NCI-H1092 treated with DMSO at 0.1 percent for 48 hours (cell line): ENCODE results near the gene TUBB8B.
"Not testable (repeated sequence)": the region's sequence is repeated elsewhere in the genome, so short reads cannot be mapped to it uniquely, and the experiment has no call there.

Source experiments
- DNase-seq: peaks from one replicate; lab custom pipeline; 2025; lab: John Stamatoyannopoulos, UW

TUBB8B gene

DNA sequence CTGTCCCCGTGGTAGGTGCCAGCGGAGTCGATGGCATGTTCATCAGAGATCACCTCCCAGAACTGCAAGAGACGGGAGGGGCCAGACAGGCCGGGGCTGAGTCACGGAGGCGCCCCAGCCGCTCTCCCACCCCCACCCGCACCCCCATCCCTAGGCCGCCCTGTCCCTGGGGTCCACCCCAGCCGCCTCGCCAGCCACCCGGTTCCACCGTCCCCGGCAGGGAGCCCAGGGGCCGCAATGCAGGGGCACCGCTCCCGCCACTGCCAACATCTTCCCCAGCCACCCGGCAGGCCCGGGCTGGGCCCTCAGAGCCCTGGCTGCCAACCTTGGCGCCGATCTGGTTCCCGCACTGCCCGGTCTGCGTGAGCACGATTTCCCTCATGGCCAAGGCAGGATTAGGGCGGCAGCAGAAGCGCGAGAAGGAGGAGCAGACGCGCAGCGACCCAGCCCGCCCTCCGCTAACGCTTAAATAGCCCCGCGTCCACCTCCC, at the start of gene TUBB8B:
TUBB8B (minus strand) TSS at position 440 of the 490 bp plus-strand sequence; CDS start at position 382, 58 bp downstream.
- DNase-seq: not testable (repeated sequence)

DNA sequence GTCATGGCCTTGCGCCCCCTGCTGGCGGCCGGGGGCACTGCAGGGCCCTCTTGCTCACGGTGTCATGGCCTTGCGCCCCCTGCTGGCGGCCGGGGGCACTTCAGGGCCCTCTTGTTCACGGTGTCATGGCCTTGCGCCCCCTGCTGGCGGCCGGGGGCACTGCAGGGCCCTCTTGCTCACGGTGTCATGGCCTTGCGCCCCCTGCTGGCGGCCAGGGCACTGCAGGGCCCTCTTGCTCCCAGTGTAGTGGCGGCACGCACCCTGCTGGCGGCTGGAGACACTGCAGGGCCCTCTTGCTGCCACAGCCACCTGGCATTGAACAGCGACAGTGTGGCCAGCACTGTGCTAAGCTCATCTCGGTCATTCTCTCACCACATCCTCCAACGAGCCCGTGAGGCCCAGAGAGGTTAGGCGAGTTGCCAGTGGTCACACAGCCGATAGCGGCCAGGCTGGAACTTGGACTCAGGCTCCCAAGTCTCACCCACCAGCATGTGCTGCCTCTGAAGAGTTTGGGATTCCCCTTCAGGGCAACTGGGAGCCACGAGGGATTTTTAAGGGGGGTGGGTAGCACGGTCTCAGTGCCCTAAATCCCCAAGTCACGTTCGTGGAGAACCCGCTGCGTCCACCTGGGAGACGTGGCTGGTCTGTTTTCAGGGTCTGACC, 48.0 kb upstream of the TUBB8B start:
- not testable (repeated sequence) for DNase-seq

DNA sequence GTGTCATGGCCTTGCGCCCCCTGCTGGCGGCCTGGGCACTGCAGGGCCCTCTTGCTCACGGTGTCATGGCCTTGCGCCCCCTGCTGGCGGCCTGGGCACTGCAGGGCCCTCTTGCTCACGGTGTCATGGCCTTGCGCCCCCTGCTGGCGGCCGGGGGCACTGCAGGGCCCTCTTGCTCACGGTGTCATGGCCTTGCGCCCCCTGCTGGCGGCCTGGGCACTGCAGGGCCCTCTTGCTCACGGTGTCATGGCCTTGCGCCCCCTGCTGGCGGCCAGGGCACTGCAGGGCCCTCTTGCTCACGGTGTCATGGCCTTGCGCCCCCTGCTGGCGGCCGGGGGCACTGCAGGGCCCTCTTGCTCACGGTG, 47.3 kb upstream of the TUBB8B start:
- DNase-seq: not testable (repeated sequence)

DNA sequence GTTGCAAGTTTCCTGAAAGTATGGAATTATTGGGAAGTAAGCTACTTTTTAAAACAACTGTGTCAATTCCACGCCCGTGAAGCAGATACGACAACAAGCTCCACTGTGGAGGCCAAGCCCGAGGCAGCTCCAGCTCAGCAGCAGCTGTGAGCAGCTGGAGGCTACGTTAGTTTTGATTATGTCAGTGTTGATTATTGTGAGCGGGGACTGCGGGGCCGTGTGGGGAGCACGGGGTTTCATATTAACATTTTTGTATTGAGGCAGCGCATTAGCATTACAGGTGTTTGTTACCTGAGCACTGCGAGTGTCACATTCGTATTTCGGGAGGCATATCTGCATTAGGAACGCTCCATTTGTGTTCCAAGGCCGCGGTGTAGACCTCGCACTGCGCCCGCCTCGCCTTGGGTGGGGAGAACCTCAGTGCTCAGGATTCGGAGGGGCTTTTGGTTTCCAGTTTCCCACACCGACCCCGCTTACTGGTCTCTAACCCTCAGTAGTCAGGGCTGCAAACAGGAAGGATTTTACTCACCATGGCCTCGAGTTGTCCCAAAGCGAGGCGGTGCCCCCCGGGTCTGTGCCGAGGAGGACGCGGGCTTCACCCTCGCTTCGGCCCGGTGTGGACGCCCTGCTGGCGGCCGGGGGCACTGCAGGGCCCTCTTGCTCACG, 46.8 kb upstream of the TUBB8B start:
- not testable (repeated sequence) for DNase-seq

DNA sequence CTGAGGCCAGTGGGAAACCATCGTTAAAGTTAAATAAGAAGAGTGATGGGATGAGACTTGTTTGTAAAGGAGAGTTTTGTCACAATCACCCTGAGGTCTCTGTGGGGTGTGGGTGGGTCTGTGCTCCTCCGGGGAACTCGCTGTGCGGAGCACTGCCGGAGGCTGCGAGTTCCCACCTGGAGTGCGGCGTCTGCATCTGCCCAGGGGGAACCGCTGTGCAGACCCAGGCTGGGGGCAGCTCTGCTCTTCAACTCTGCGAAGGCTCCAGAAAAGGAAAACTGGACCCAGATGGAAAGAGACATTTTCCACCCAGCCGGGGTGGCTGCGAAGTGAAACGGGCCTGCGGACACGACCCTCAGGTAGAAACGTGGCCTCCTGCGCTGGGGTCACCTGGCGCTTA, 46.2 kb upstream of the TUBB8B start:
- not testable (repeated sequence) for DNase-seq

DNA sequence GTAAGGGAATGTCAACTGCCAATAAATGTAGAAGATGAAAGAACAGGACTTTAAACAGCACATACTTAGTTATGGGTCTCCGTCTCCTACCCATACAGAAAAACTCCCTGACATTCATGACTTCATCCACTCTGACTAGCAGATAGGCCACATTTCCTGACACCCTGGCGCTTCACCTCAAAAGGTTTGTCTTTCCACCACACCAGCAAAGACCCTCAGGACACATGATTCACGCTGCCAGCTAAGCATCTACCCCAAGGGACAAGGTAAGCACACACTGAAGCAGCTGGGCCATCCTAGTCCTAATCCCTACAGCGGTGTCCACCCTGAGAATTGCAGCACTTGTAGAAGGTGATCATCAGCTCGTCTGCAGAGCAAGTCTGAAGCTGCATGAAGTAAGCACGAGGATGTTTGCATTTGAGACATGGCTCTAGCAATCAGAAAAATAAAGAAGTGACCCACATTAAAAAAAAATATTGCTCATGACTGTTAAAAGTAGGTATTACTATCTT, 44.5 kb upstream of the TUBB8B start:
- DNase-seq: not testable (repeated sequence)

DNA sequence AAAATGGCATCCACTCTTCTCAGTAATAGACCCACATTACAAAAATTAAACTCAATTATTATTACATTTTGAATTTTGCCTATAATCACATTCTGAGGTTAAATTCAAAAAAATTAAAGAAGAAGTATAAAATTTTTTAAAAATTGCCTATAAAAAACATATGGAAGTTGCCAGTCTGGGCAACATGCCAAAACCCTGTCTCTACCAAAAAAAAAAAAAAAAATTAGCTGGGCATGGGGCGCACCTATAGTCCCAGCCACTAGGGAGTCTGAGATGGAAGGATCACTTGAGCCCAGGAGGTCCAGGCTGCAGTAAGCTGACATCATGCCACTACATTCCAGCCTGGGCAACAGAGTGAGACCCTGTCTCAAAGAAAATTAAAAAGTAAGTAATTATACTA, 42.1 kb upstream of the TUBB8B start:
- DNase-seq: not testable (repeated sequence)

DNA sequence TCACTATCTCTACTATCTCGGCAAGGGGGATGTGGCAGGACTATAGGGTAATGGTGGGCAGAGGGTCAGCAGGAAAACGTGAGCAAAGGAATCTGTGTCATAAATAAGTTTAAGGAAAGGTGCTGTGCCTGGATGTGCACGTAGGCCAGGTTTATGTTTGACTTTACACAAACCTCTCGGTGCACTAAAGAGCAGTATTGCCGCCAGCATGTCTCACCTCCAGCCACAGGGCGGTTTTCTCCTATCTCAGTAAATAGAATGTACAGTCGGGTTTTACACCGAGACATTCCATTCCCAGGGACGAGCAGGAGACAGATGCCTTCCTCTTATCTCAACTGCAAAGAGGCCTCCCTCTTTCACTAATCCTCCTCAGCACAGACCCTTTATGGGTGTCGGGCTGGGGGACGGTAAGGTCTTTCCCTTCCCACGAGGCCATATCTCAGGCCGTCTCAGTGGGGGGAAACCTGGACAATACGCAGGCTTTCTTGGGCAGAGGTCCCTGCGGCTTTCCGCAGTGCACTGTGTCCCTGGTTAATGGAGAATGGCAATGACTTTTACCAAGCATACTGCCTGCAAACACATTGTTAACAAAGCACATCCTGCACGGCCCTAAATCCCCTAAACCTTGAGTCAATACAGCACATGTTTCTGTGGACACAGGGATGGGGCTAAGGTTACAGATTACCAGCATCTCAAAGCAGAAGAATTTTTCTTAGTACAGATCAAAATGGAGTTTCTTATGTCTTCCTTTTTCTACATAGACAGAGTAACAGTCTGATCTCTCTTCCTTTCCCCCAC, 41.2 kb upstream of the TUBB8B start:
- DNase-seq: not testable (repeated sequence)

DNA sequence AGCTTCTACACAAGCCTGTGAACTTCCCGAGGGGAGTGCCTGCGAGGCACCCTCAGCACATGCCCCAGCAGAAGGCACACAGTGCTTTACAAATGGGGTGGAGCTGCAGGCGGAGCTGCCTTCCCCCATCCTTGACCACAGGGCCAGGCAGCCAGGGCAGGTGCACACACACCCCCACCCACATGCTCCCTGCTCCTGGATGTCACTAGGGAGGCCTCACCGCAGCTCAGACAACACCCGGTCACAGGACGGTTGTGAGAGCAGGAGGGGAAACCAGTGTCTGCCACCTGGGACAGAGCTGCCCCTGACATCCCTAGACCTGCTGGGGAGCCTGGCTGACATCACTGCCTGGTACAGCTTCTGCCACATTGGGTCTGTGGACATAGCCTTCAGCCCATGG, 39.7 kb upstream of the TUBB8B start:
- DNase-seq: not testable (repeated sequence)

DNA sequence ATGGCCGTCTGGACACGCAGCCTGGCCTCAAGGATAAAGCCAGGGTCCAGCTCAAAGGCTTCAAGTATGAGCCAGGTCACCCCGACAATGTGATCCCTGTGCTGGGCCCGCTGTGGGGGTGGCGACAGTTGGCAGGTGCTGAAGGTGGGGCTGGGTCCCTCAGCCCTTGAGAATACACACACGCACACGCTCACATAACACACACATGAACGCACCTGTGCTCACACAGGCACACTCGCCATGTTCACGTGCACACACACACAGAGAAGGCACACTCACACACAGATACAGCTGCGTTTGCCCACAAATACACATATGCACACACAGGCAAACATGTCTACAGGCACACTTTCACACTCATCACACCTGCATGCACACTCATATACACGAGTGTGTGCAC, 35.4 kb upstream of the TUBB8B start:
- DNase-seq: not testable (repeated sequence)

DNA sequence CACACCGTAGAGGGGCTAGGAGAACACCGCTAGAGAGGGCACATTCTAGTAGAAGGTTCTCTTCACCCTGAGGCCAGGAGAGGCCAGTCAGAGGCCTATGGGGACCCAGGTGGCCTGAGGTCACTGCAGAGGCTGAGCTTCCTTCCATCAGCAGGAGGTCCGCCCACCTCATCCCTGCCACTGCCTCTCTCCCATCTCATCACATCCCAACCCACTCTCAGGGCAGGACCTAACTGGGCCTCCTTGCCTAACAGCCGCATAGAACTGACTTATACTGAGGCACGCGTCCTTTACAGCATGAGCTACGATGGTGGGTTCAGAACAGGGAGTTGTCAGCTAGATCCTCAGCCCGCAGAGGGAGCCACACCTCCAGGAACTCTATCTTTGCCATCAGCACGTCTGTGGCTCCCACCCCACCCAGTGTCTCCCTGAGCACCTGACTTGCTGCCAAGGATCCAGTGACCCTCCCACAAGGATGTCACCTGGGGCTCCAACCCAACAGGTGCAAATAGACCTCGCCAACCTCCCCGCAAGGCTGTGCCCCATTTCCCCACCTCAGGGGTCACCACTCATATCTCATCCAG, 33.3 kb upstream of the TUBB8B start:
- DNase-seq: peak; percentile 1

DNA sequence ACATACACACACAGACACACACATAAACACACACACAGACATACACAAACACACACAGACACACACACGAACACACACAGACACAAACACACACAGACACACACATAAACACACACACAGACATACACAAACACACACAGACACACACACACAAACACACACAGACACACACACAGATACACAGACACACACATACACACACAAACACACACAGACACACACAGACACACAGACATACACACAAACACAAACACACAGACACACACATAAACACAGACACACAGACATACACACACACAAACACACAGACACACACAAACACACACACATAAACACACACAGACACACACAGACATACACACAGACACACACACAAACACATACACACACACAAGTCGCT, 31.5 kb upstream of the TUBB8B start:
- not testable (repeated sequence) for DNase-seq

DNA sequence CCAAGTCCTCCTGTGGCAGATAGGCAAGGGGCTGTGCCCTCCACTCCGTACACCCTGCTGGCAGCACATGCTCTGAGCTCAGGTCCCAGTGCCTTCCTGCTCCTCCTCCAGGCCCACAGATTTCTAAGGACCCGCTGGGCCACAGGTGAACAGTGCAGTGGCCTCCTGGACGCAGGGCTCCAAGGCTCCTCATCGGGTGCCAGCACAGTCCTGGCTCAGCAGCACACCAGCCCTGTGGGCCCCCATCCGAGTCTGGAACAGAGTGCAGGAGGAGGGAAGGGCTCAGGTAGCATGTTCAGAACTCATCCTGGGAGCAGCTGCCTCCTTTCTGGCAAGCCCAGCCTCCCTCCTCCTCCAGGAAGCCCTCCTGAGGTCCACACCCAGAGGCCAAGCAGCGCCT, 30.8 kb upstream of the TUBB8B start:
- DNase-seq: not testable (repeated sequence)

DNA sequence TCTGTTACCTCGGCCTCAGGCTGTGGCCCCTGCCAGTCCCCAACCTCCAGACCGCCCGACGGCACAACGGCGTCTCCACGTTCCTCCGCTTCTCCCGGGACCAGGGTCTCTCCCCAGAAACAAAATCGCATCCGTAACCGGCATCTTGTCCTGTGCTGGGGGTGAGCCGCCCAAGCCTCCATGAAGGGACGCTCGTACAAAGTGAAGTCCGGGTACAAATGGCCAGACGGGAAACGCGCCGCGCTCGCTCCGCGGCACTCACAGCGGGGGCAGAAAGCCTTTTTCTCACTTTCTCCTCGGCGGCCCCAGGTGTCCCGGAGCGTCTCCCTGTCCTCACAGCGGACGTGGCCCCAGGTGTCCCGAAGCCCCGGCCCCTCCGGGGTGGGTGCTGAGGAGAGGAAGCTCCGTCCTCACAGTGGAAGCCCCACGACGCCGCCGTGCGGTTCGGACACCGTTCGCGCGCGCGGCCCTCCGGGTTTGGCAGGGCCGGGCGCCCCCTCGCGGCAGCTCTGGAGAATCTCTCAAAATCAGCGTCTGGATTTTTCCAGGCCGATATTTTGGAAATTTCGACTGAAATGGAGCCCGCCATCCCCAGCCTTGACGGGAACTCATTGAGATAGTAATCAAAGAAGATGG, 26.2 kb upstream of the TUBB8B start:
- not testable (repeated sequence) for DNase-seq

DNA sequence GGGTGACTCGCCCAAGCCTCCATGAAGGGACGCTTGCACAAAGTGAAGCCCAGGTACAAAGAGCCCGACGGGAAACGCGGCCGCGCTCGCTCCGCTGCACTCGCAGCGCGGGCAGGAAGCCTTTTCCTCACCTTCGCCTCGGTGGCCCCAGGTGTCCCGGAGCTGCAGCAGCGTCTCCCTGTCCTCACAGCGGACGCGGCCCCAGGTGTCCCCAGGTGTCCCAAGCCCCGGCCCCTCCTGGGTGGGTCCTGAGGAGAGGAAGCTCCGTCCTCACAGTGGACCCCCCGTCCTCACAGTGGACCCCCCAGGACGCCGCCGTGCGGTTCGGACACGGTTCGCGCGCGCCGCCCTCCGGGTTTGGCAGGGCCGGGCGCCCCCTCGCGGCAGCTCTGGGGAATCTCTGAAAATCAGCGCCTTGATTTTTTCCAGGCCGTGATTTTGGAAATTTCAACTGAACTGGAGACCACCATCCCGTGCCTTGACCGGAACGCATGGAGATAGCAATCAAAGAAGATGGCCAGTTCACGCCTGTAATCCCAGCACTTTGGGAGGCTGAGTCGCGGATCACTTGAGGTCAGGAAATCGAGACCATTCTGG, 23.9 kb upstream of the TUBB8B start:
- DNase-seq: not testable (repeated sequence)

DNA sequence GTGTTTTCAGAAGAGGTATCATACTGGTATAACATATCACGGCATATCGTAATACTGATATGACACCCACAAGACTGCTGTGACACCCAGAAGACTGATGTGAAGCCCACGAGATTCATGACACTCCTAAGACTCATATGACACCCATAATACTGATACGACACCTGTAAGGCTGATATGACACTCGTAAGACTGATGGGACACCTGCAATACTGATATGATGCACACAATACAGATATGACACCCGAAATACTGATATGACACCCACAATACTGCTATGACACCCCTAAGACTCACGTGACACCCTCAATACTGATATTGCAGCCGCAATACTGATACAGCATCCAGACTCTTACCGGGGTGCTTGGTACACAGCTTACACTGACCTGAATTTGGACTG, 18.3 kb upstream of the TUBB8B start:
- not testable (repeated sequence) for DNase-seq

DNA sequence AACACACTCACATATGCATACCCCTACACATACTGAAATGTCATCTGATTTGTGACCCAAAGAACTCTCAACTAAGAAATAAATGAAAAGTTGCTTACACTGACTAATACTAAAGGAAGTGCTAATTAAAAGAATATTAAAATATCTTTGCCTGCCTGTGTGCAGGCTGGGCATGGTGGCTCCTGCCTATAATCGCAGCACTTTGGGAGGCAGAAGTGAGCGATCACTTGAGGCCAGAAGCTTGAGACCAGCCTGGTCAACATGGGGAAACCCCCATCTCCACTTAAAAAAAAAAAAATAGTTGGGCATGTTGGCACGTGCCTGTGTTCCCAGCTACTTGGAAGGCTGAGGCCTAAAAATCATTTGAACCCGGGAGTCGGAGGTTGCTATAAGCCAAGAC, 14.9 kb upstream of the TUBB8B start:
- DNase-seq: not testable (repeated sequence)

DNA sequence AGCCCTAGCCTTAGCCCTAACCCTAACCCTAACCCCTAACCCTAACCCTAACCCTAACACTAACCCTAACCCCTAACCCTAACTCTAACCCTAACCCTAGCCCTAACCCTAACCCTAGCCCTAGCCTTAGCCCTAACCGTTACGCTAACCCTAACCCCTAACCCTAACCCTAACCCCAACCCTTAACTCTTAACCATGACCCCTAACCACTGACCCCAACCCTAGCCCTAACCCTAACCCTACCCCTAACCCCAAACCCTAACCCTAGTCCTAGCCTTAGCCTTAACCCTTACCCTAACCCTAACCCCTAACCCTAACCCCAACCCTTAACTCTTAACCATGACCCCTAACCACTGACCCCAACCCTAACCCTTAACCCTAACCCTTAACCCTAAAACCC, 14.2 kb upstream of the TUBB8B start:
- not testable (repeated sequence) for DNase-seq

DNA sequence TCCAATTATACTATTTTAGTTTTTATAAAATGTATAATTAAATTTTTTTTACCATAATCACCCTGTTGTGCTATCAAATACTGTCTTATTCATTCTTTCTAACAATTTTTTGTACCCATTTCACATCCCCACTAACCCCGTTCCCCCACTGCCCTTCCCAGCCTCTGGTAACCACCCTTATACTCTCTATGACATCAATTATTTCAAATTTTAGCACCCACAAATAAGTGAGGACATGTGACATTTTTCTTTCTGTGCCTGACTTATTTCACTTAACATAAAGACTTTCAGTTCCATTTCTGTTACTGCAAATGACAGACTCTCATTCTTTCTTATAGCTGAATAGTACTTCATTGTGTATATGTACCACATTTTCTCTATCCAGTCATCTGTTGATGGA, 5.0 kb upstream of the TUBB8B start:
- not testable (repeated sequence) for DNase-seq

DNA sequence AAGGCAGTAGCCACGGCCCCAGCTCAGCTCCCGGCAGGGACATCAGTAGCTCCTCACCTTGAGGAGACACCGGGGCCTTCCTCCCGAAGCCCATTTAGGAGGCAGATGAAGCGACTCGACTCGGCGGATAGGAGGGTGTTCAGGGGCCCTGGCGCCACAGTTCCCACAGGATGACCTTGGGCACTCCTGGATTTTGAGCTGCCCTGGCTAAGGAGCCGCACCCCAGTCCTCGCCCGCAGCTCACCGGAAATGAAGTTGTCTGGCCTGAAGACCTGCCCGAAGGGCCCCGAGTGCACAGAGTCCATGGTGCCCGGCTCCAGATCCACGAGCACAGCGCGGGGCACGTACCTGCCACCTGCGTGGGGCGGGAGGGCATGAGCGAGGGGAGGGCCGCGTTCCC, 719 bp downstream of the TUBB8B start:
- DNase-seq: not testable (repeated sequence)

DNA sequence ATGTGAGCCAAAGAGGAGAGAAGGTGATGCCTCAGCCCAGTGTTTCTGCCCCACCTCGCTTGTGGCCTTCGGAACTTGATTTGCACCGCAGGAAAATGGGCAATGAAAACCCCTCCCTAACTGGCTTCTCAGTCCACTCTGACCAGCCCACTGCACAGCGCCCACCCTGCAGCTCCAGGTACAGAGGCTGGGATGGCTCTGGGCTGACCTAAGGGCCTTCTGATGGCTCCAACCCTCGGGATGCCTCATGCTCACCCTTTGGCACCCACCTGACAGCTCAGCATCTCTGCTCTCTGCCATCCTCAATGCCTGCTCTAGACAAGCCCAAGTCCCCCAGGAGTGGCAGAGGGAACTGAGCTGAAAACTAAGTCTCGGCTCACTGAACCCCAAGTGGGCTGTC, 36.2 kb downstream of the TUBB8B start:
- DNase-seq: not testable (repeated sequence)
